Esophagus muscularis mucosa (tissue), 3 donors: ENCODE measurements around the gene SHROOM2.

ENCODE experiments used
- POLR2A ChIP-seq: fragments of 450-650 bp; IDR thresholded peaks from one replicate; pipeline ENCODE4 v1.6.1; 2017; ENCODE audit warnings: antibody characterized with exemption, moderate library complexity, mild to moderate bottlenecking, low read depth
- TF ChIP-seq, protein P1 (sequence below), 3 experiments: fragments of 200-600 bp in 2 of 3; fragments of 450-650 bp in 1 of 3; sonication (generic) in 2 of 3; IDR thresholded peaks; one replicate each; pipeline ENCODE4 v1.5.1; 2017 to 2019; ENCODE audit warnings: antibody characterized with exemption in 3 of 3, mild to moderate bottlenecking in 2 of 3, moderate library complexity in 1 of 3

DNA sequence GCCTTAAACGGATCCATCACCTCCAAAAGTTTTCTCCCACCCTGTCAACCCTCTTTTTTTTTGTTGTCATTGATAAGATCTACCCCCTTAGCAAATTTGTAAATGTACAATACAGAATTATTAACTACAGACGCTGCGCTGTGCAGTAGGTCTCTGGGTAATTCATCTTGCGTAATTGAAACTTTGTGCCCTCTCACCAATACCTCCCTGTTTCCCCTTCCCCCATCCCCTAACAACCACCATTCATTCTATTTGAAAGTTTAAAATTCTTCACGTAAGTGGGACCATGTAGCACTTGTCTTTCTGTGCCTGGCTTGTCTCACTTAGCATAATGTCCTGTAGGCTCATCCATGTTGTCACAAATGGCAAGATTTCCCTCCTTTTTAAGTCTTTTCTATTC lies 135.2 kb downstream of the SHROOM2 start:
- TF ChIP-seq, protein P1, sequence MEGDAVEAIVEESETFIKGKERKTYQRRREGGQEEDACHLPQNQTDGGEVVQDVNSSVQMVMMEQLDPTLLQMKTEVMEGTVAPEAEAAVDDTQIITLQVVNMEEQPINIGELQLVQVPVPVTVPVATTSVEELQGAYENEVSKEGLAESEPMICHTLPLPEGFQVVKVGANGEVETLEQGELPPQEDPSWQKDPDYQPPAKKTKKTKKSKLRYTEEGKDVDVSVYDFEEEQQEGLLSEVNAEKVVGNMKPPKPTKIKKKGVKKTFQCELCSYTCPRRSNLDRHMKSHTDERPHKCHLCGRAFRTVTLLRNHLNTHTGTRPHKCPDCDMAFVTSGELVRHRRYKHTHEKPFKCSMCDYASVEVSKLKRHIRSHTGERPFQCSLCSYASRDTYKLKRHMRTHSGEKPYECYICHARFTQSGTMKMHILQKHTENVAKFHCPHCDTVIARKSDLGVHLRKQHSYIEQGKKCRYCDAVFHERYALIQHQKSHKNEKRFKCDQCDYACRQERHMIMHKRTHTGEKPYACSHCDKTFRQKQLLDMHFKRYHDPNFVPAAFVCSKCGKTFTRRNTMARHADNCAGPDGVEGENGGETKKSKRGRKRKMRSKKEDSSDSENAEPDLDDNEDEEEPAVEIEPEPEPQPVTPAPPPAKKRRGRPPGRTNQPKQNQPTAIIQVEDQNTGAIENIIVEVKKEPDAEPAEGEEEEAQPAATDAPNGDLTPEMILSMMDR (IDR thresholded peaks at IDR 0.05) = no peak
- TF ChIP-seq POLR2A = no peak
